Measurements from ENCODE around the gene ZNF142. TPM values are rescaled to one million over a fixed set of nuclear protein-coding genes. Genes with fewer than 3 reads are reported as not detected.

ZNF142 gene
- total RNA-seq, 4 donors from 2014 or later: 27.4 to 38.7 (median 30.7) TPM

DNA sequence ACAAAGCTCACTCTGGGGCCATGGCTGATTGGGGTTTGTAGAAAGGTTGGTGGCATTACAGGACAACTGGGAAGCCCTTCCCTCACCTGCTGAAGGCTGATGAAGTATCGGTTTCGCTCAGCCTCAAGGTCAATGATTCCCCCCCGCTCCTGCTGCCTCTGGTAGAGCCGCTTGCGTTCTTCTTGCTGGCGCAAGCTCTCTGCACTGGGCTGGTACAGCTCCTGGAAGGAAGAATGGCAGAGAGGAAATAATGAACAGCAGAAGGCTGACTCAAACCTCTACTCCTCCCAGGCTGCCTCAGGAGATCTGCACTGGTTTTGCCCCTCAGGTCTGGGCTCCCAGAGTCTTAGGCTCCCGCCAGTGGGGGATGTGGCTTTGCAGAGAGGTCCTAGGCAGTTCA lies 5.2 kb upstream of the ZNF142 start:
- peaks cover 65% of the 10 kb centered on the region for H3K36me3 ChIP-seq
- 95% methylated on average over 7 of the region's 7 CpGs for WGBS

GRCh38 chr2:218663901-218664300 lies 4.5 kb upstream of the ZNF142 start:
- H3K4me3 ChIP-seq: no peak overlapping the region
- no peaks in the 10 kb centered on the region for H3K27me3 ChIP-seq
- peaks cover 13% of the 10 kb centered on the region for H3K4me1 ChIP-seq
- 89% methylated on average over 8 of the region's 15 CpGs for WGBS
- H3K27ac ChIP-seq: no peak overlapping the region
- no peaks in the 10 kb centered on the region for H3K9me3 ChIP-seq
- no peak for DNase-seq (ENCODE audit: low spot score in 2 of 2)
- H3K36me3 ChIP-seq: peaks cover 65% of the 10 kb centered on the region
- TF ChIP-seq POLR2A (IDR thresholded peaks at IDR 0.05): no peak
- TF ChIP-seq EP300 (IDR thresholded peaks at IDR 0.05): no peak
- TF ChIP-seq POLR2AphosphoS5 (IDR thresholded peaks at IDR 0.05): no peak
- no peak for TF ChIP-seq CTCF (IDR thresholded peaks at IDR 0.05)

More for the DNA sequence above, 5.2 kb upstream of the ZNF142 start:
- H3K27ac ChIP-seq: no peak overlapping the region
- no peak for DNase-seq (ENCODE audit: low spot score in 2 of 2)
- no peak overlapping the region for H3K4me3 ChIP-seq
- H3K9me3 ChIP-seq: no peaks in the 10 kb centered on the region
- peaks cover 10% of the 10 kb centered on the region for H3K4me1 ChIP-seq
- TF ChIP-seq POLR2A (IDR thresholded peaks at IDR 0.05) (no peak), POLR2AphosphoS5 (IDR thresholded peaks at IDR 0.05) (no peak), CTCF (IDR thresholded peaks at IDR 0.05) (no peak), EP300 (IDR thresholded peaks at IDR 0.05) (no peak)
- H3K27me3 ChIP-seq: no peaks in the 10 kb centered on the region

DNA sequence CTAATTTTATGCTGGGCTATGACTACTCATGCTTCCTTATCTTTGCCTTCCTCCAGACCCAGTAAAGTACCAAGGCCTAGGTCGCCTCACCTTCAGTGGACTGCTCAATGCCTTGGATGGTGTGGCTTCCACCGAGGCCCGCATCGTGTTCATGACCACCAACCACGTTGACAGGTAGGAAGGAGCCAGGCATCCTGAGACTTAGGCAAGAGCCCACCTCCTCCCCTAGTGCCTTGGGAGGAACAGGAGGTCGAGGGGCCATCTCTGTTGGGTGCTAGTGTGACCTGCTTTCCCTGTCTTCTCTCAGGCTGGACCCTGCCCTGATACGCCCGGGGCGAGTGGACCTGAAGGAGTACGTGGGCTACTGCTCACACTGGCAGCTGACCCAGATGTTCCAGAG lies 3.4 kb upstream of the ZNF142 start:
- Histone ChIP-seq H3K27me3 (no peaks in the 10 kb centered on the region), H3K27ac (no peak overlapping the region), H3K9me3 (no peaks in the 10 kb centered on the region), H3K4me1 (peaks cover 23% of the 10 kb centered on the region), H3K36me3 (peaks cover 60% of the 10 kb centered on the region), H3K4me3 (no peak overlapping the region)
- 84% methylated on average over 10 of the region's 10 CpGs for WGBS
- DNase-seq (ENCODE audit: low spot score in 2 of 2): no peak
- no peak for TF ChIP-seq POLR2AphosphoS5 (IDR thresholded peaks at IDR 0.05)
- no peak for TF ChIP-seq CTCF (IDR thresholded peaks at IDR 0.05)
- no peak for TF ChIP-seq POLR2A (IDR thresholded peaks at IDR 0.05)
- no peak for TF ChIP-seq EP300 (IDR thresholded peaks at IDR 0.05)

GRCh38 chr2:218662377-218662776 lies 3.0 kb upstream of the ZNF142 start:
- no peak for TF ChIP-seq POLR2AphosphoS5 (IDR thresholded peaks at IDR 0.05)
- no peak for TF ChIP-seq CTCF (IDR thresholded peaks at IDR 0.05)
- TF ChIP-seq EP300 (IDR thresholded peaks at IDR 0.05): no peak
- TF ChIP-seq POLR2A (IDR thresholded peaks at IDR 0.05): no peak
- Histone ChIP-seq H3K27ac (no peak overlapping the region), H3K36me3 (peaks cover 58% of the 10 kb centered on the region), H3K9me3 (no peaks in the 10 kb centered on the region), H3K27me3 (no peaks in the 10 kb centered on the region), H3K4me3 (no peak overlapping the region), H3K4me1 (peaks cover 26% of the 10 kb centered on the region)
- WGBS: 90% methylated on average over 6 of the region's 7 CpGs
- DNase-seq (ENCODE audit: low spot score in 2 of 2): no peak

DNA sequence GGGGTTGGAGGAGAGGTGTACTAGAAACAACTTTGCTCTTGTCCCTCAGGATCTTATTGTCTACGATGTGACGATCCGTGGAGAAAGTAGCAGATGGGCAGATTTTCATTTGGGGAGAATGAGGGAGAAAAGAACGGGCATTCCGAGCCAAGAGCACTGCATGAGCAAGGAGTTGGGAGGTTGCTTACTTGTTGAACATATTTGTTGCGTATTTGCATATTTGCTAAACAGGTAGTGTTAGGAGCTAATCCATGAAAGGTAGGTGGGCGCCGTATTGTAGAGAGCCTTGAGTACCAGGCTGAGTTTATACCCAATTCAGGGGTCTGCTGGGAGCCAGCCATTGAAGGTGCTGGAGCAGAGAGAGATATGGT lies 550 bp upstream of the ZNF142 start:
- TF ChIP-seq EP300 (IDR thresholded peaks at IDR 0.05) (no peak), CTCF (IDR thresholded peaks at IDR 0.05) (no peak), POLR2AphosphoS5 (IDR thresholded peaks at IDR 0.05) (no peak), POLR2A (IDR thresholded peaks at IDR 0.05) (no peak)
- peaks cover 26% of the 10 kb centered on the region for H3K4me1 ChIP-seq
- WGBS: 13% methylated on average over 8 of the region's 8 CpGs
- peak overlapping the region; percentile 70 for H3K4me3 ChIP-seq
- peaks cover 51% of the 10 kb centered on the region for H3K36me3 ChIP-seq
- no peaks in the 10 kb centered on the region for H3K27me3 ChIP-seq
- DNase-seq (ENCODE audit: low spot score in 2 of 2): no peak
- peak overlapping the region; percentile 57 for H3K27ac ChIP-seq
- H3K9me3 ChIP-seq: no peaks in the 10 kb centered on the region

All from suprapubic skin (tissue), 4 donors.